HG03095 (cell line): ENCODE measurements around the gene OR56B1.

Experiments
- ATAC-seq: cut with Tn5 transposase; IDR thresholded peaks from one replicate; pipeline ENCODE4 v1.9.1; 2021; ENCODE audit warnings: moderate library complexity; ENCODE audit not compliant: unreplicated experiment

The OR56B1 gene

GRCh38 chr11:5727691-5728090, 8.6 kb upstream of the OR56B1 start:
- ATAC-seq: no peak

GRCh38 chr11:5737091-5737490, 843 bp downstream of the OR56B1 start:
- no peak for ATAC-seq

GRCh38 chr11:5737670-5738392, 1.6 kb downstream of the OR56B1 start:
- no peak for ATAC-seq

- no peak for ATAC-seq
Observed at GRCh38 chr11:5738431-5738830, 2.2 kb downstream of the OR56B1 start.

- no peak for ATAC-seq
Observed at GRCh38 chr11:5746614-5747013, 10.4 kb downstream of the OR56B1 start.

- ATAC-seq: no peak
Observed at GRCh38 chr11:5749836-5750235, 13.6 kb downstream of the OR56B1 start.

GRCh38 chr11:5753943-5754342, 17.7 kb downstream of the OR56B1 start, which contains the start of gene OR52N4:
Gene OR52N4, plus strand, starts transcription at chr11:5754243. Its CDS starts 498 bp downstream, at chr11:5754741.
- ATAC-seq: no peak

- no peak for ATAC-seq
Observed at GRCh38 chr11:5767056-5767455, 30.8 kb downstream of the OR56B1 start.

GRCh38 chr11:5783255-5783654, 47.0 kb downstream of the OR56B1 start, which contains the start of gene OR52N5:
Gene OR52N5, minus strand, starts transcription at chr11:5783355. Its CDS starts 4,721 bp downstream, at chr11:5778634.
- ATAC-seq: no peak
